ENCODE results near the gene KLHDC10. TPM values are rescaled to one million over a fixed set of nuclear protein-coding genes. Genes with fewer than 3 reads are reported as not detected.

KLHDC10 gene, protein sequence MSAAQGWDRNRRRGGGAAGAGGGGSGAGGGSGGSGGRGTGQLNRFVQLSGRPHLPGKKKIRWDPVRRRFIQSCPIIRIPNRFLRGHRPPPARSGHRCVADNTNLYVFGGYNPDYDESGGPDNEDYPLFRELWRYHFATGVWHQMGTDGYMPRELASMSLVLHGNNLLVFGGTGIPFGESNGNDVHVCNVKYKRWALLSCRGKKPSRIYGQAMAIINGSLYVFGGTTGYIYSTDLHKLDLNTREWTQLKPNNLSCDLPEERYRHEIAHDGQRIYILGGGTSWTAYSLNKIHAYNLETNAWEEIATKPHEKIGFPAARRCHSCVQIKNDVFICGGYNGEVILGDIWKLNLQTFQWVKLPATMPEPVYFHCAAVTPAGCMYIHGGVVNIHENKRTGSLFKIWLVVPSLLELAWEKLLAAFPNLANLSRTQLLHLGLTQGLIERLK
- 7.5 TPM for polyA plus RNA-seq (2012; ENCODE audit: low read depth, missing spikeins)

DNA sequence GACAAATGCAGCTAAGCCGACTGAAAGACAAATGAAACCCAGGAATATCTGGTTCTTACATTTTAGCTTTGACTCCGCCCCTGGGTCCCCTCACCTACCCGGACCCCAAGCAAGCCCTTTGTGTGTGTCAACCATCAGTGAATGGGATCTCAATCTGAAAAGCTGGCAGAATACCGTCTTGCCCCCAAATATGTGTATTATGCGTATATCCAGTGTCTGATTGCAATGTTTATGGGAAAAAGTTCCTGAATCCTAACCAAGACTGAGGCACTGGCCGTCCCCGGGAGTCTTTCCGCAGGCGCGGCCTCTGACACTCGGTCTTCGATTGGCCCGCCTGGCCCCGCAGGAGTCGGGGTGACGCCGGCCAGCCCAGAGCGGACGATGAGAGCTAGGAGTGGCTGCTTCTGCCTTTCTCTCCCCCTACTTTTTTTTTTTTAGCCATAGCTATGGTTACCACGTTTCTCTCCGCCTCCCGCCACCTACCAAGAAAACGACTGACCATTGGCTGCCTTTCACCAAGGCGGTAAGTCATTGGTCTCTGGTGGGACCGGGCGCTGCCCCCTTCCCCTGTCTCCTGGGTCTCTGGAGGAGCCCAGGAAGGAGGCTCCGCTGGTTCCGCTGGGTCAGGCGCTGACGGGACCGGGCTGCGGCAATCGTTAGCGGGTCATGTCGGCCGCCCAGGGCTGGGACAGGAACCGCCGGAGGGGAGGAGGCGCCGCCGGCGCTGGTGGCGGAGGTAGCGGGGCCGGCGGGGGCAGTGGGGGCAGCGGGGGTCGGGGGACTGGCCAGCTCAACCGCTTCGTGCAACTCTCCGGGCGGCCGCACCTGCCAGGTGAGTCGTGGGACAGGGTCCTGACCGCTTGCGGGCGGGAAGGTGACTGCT is at the start of gene KLHDC10:
Gene KLHDC10 (plus strand): TSS at position 557 of the 883 bp plus-strand sequence. CDS start 110 bp downstream, at position 667.
- DNase-seq (ENCODE audit: insufficient read length, low spot score) (peak; percentile 93), FAIRE-seq (peak; percentile 97)
- no peak for TF ChIP-seq PAX5 (IDR thresholded peaks at IDR 0.05; ENCODE audit: insufficient read depth, low read length, severe bottlenecking)
- no peak for TF ChIP-seq POU2F2 (IDR thresholded peaks at IDR 0.05; ENCODE audit: low read depth, low read length)
- TF ChIP-seq POLR2A (IDR thresholded peaks at IDR 0.05; ENCODE audit: low read depth, low read length) = peak; percentile 39
- peak; percentile 24; the same call in 1 of the 2 replicates for TF ChIP-seq TAF1 (IDR thresholded peaks at IDR 0.05; ENCODE audit: low read depth, low read length)

DNA sequence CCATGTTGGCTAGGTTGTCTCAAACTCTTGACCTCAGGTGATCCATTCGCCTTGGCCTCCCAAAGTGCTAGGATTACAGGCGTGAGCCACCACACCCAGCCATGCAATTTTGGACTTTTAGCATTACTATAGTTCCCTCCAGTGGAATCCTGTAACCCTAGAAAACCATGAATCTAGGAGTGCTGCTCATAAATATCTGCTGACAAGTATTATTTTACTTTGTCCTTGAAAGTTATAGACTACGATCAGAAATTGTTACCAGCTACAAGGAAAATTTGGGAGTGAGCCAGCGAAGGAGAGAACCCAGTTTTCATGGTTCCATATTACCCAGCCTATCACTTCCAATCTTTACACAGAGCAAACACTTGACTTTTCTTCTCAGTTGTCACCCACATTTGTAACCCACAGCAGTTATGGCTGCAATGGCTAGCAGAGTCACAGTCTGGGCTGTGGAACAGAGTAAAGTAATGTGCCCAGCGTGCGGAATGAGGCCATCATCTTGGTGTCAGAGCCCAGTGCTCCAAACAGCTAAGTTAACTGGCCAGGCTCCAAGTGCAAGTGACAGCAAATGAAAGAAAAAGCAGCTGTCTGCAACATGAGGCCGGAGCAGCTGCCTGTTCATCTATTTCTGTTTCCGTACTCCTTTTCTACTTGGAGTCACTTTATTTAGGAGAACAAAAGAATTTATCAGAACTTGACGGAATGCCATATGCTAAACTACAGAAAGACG is 49.1 kb upstream of the KLHDC10 start:
- no peak for FAIRE-seq
- no peak for DNase-seq (ENCODE audit: insufficient read length, low spot score)
- TF ChIP-seq PAX5 (IDR thresholded peaks at IDR 0.05; ENCODE audit: insufficient read depth, low read length, severe bottlenecking) (no peak), TAF1 (IDR thresholded peaks at IDR 0.05; ENCODE audit: low read depth, low read length) (no peak), SPI1 (IDR thresholded peaks at IDR 0.05; ENCODE audit: low read depth, low read length) (no peak), POU2F2 (IDR thresholded peaks at IDR 0.05; ENCODE audit: low read depth, low read length) (no peak), POLR2A (IDR thresholded peaks at IDR 0.05; ENCODE audit: low read depth, low read length) (no peak), POLR2AphosphoS5 (IDR thresholded peaks at IDR 0.05; ENCODE audit: low read depth, low read length) (no peak)

DNA sequence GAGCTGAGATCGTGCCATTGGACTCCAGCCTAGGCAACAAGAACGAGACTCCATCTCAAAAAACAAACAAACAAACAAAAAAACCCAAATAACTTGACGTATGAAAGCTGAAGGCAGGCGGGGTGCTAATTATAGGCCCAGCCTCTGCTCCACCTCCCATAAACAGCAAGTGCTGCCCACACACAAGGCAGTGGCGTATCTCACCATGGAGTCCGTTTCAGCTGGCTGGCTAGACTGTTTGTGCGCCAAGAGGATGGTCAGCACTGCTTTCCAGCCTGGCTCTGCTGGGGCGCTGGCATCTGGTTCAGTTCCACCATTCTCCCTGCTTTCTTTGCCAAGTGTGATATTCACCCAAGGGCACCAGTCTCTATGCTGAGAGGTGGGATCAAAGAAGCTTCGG is 48.2 kb upstream of the KLHDC10 start:
- no peak for TF ChIP-seq PAX5 (IDR thresholded peaks at IDR 0.05; ENCODE audit: insufficient read depth, low read length, severe bottlenecking)
- no peak for TF ChIP-seq POU2F2 (IDR thresholded peaks at IDR 0.05; ENCODE audit: low read depth, low read length)
- TF ChIP-seq TAF1 (IDR thresholded peaks at IDR 0.05; ENCODE audit: low read depth, low read length) = no peak
- no peak for TF ChIP-seq POLR2A (IDR thresholded peaks at IDR 0.05; ENCODE audit: low read depth, low read length)
- no peak for TF ChIP-seq POLR2AphosphoS5 (IDR thresholded peaks at IDR 0.05; ENCODE audit: low read depth, low read length)
- no peak for DNase-seq (ENCODE audit: insufficient read length, low spot score)

DNA sequence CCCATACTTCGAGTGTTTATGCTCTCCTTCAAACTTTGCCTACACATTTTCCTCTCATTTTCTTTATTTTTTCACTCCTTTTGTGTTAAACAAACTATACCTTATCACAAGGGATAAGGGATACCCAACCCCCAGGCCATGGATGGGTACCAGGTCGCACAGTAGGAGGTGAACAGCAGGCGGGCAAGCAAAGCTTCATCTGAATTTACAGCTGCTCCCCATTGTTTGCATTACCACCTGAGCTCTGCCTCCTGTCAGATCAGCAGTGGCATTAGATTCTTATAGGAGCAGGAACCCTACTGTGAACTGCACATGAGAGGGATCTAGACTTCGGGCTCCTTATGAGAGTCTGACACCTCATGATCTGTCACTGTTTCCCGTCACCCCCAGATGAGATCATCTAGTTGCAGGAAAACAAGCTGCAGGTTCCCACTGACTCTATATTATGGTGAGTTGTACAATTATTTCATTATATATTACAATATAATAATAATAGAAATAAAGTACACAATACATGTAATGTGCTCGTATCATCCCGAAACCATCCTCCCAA is 47.6 kb upstream of the KLHDC10 start:
- TF ChIP-seq POLR2AphosphoS5 (IDR thresholded peaks at IDR 0.05; ENCODE audit: low read depth, low read length) = no peak
- no peak for TF ChIP-seq SPI1 (IDR thresholded peaks at IDR 0.05; ENCODE audit: low read depth, low read length)
- no peak for TF ChIP-seq POU2F2 (IDR thresholded peaks at IDR 0.05; ENCODE audit: low read depth, low read length)
- no peak for TF ChIP-seq PAX5 (IDR thresholded peaks at IDR 0.05; ENCODE audit: insufficient read depth, low read length, severe bottlenecking)
- TF ChIP-seq TAF1 (IDR thresholded peaks at IDR 0.05; ENCODE audit: low read depth, low read length) = no peak
- no peak for TF ChIP-seq POLR2A (IDR thresholded peaks at IDR 0.05; ENCODE audit: low read depth, low read length)
- DNase-seq (ENCODE audit: insufficient read length, low spot score) (no peak), FAIRE-seq (no peak)

More for the DNA sequence above, 48.2 kb upstream of the KLHDC10 start:
- no peak for FAIRE-seq

DNA sequence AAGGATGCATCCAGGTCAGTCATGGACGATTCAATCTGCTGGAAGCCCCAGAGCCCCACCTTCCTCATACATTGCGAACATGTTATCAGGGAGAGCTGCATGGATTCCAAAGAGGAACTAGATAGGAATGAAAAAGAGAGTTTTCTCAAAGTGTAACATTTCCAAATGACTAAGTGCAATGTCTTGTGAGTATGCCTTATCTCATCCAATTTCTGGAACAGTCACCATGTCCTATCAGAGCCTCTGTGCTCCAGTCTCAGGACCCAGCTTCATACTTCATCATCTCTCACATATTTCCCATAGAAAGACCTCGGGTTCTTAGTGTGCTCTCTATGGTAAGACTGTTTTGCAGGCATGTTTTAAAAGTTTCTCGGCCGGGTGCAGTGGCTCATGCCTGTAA is 45.9 kb upstream of the KLHDC10 start:
- no peak for DNase-seq (ENCODE audit: insufficient read length, low spot score)
- TF ChIP-seq POLR2AphosphoS5 (IDR thresholded peaks at IDR 0.05; ENCODE audit: low read depth, low read length) (no peak), TAF1 (IDR thresholded peaks at IDR 0.05; ENCODE audit: low read depth, low read length) (no peak), PAX5 (IDR thresholded peaks at IDR 0.05; ENCODE audit: insufficient read depth, low read length, severe bottlenecking) (no peak), POU2F2 (IDR thresholded peaks at IDR 0.05; ENCODE audit: low read depth, low read length) (no peak), SPI1 (IDR thresholded peaks at IDR 0.05; ENCODE audit: low read depth, low read length) (no peak), POLR2A (IDR thresholded peaks at IDR 0.05; ENCODE audit: low read depth, low read length) (no peak)
- no peak for FAIRE-seq

DNA sequence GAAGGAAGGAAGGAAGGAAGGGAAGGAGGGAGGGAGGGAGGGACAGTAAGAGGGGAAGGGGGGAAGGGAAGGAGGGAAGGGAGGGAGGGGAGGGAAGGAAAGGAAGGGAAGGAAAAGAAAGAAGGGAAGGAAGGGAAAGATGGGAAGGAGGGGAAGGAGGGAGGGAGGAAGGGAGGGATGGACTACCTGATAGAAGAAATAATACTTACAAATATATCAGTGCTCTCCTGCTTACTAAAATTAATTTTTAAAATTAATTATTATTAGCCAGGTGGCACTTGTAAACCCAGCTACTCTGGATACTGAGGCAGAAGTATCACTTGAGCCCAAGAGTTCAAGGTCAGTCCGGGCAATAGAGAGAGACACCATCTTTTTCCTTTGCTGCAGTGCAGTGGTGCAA is 37.6 kb upstream of the KLHDC10 start:
- DNase-seq (ENCODE audit: insufficient read length, low spot score) = no peak
- FAIRE-seq = no peak
- TF ChIP-seq PAX5 (IDR thresholded peaks at IDR 0.05; ENCODE audit: insufficient read depth, low read length, severe bottlenecking) (no peak), POU2F2 (IDR thresholded peaks at IDR 0.05; ENCODE audit: low read depth, low read length) (no peak), POLR2AphosphoS5 (IDR thresholded peaks at IDR 0.05; ENCODE audit: low read depth, low read length) (no peak), TAF1 (IDR thresholded peaks at IDR 0.05; ENCODE audit: low read depth, low read length) (no peak), SPI1 (IDR thresholded peaks at IDR 0.05; ENCODE audit: low read depth, low read length) (no peak), POLR2A (IDR thresholded peaks at IDR 0.05; ENCODE audit: low read depth, low read length) (no peak)

DNA sequence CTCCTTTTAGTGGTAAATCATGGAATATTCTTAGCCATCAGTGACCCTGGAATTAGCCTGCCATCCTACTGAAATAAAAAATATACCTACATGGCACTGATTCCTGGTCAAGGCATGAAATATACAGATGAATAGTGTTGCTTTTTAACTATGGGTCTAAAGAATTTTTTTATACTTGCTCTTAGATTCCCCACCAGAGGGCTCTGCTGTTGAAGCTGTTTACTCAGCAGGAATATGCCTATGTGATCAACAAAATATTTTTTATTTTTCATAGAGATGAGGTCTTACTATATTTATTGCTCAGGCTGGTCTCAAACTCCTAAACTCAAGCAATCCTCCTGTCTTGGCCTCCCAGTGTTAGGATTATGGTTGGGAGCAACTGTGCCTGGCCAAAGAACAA is 32.6 kb upstream of the KLHDC10 start:
- FAIRE-seq (no peak), DNase-seq (ENCODE audit: insufficient read length, low spot score) (no peak)
- TF ChIP-seq SPI1 (IDR thresholded peaks at IDR 0.05; ENCODE audit: low read depth, low read length) (no peak), TAF1 (IDR thresholded peaks at IDR 0.05; ENCODE audit: low read depth, low read length) (no peak), POLR2AphosphoS5 (IDR thresholded peaks at IDR 0.05; ENCODE audit: low read depth, low read length) (no peak), POU2F2 (IDR thresholded peaks at IDR 0.05; ENCODE audit: low read depth, low read length) (no peak), POLR2A (IDR thresholded peaks at IDR 0.05; ENCODE audit: low read depth, low read length) (no peak), PAX5 (IDR thresholded peaks at IDR 0.05; ENCODE audit: insufficient read depth, low read length, severe bottlenecking) (no peak)

DNA sequence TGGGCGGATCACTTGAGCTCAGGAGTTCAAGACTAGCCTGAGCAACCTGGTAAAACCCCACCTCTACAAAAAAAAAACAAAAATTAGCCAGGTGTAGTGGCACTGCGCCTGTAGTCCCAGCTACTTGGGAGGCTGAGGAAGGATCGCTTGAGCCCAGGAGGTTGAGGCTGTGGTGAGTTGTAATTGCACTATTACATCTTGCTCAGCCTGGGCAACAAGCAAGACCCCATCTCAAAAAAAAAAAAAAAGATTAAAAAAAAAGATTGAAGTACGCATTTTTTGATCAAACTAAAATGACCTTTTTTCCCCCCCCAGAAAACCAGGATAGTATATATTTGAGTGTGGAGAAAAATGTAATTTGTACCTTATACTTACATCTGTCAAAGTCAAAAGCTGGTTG is 29.8 kb upstream of the KLHDC10 start:
- FAIRE-seq (no peak), DNase-seq (ENCODE audit: insufficient read length, low spot score) (no peak)
- TF ChIP-seq TAF1 (IDR thresholded peaks at IDR 0.05; ENCODE audit: low read depth, low read length) (no peak), SPI1 (IDR thresholded peaks at IDR 0.05; ENCODE audit: low read depth, low read length) (no peak), POLR2AphosphoS5 (IDR thresholded peaks at IDR 0.05; ENCODE audit: low read depth, low read length) (no peak), PAX5 (IDR thresholded peaks at IDR 0.05; ENCODE audit: insufficient read depth, low read length, severe bottlenecking) (no peak), POLR2A (IDR thresholded peaks at IDR 0.05; ENCODE audit: low read depth, low read length) (no peak), POU2F2 (IDR thresholded peaks at IDR 0.05; ENCODE audit: low read depth, low read length) (no peak)

All from GM12891 (cell line).